Panc1 (cell line): ENCODE data around the gene AGAP1. TPM values are rescaled to one million over a fixed set of nuclear protein-coding genes. Genes with fewer than 3 reads are reported as not detected.

ENCODE experiments used
- ATAC-seq: fragments of 200-7000 bp; cut with Tn5 transposase; 2 replicates; pipeline ENCODE4 v1.9.1; 2020; ENCODE audit warnings: mild to moderate bottlenecking, moderate library complexity
- BruUV-seq: library from RNA; stranded (reverse); fragments of 400-500 nt; replicated peaks from 2 replicates; lab custom pipeline; 2021; lab: Mats Ljungman, UMichigan
- CTCF ChIA-PET: fragments of 300-600 bp; sonication (Branson Sonifier 250); formaldehyde crosslinking; loops from one replicate; lab custom pipeline; 2022; ENCODE audit warnings: antibody characterized with exemption; lab: Charles Lee
- POLR2A ChIA-PET: fragments of 300-600 bp; sonication (Branson Sonifier 250); formaldehyde crosslinking; loops from one replicate; lab custom pipeline; 2022; ENCODE audit warnings: antibody characterized with exemption; lab: Charles Lee
- DNase-seq: peaks from one replicate; pipeline ENCODE4 v3.0.0-alpha.2; 2010; ENCODE audit warnings: low read depth, low spot score
- H3K27ac ChIP-seq: 2 replicates; pipeline ENCODE4 v1.5.1; 2011; ENCODE audit warnings: mild to moderate bottlenecking, low read length, inconsistent platforms
- H3K27me3 ChIP-seq: fragments of 200-500 bp; sonication (Bioruptor generic); 2 replicates; pipeline ENCODE4 v1.6.0; 2014; ENCODE audit warnings: low read length, inconsistent platforms; ENCODE audit not compliant: control insufficient read depth, insufficient read depth
- H3K36me3 ChIP-seq: fragments of 200-500 bp; sonication (Bioruptor generic); 2 replicates; pipeline ENCODE4 v1.5.1; 2014; ENCODE audit warnings: inconsistent platforms, mild to moderate bottlenecking, low read length, moderate library complexity; ENCODE audit not compliant: control insufficient read depth, insufficient read depth
- H3K4me1 ChIP-seq: 2 replicates; pipeline ENCODE4 v1.5.1; 2011; ENCODE audit warnings: inconsistent platforms, mild to moderate bottlenecking, low read length, moderate library complexity; ENCODE audit not compliant: control insufficient read depth, insufficient read depth
- H3K4me3 ChIP-seq, 2 experiments: 2 replicates each; pipeline ENCODE4 v1.5.1; 2011 to 2012; ENCODE audit warnings: low read depth in 2 of 2, low read length in 2 of 2, mild to moderate bottlenecking in 2 of 2, inconsistent platforms in 1 of 2, moderate library complexity in 1 of 2
- H3K9me3 ChIP-seq: fragments of 200-500 bp; sonication (Bioruptor generic); 2 replicates; pipeline ENCODE4 v1.5.1; 2014; ENCODE audit warnings: low read depth, mild to moderate bottlenecking, inconsistent platforms, low read length, moderate library complexity; ENCODE audit not compliant: control insufficient read depth, insufficient read depth
- POLR2AphosphoS5 ChIP-seq: IDR thresholded peaks from 2 replicates; pipeline ENCODE4 v1.6.1; 2012; ENCODE audit warnings: mild to moderate bottlenecking, low read depth, low read length, moderate library complexity
- SIN3A ChIP-seq: IDR thresholded peaks from 2 replicates; pipeline ENCODE4 v1.6.1; 2012; ENCODE audit warnings: low read depth, mild to moderate bottlenecking, low read length, moderate library complexity, borderline replicate concordance; ENCODE audit not compliant: insufficient read depth
- TCF7L2 ChIP-seq: IDR thresholded peaks from 2 replicates; pipeline ENCODE4 v1.6.1; 2011; ENCODE audit warnings: mild to moderate bottlenecking, low read depth, low read length, inconsistent platforms
- in situ Hi-C: cut with HindIII; loops from 2 replicates; pipeline ENCODE4 v1.10.0; 2016; ENCODE audit warnings: low sequenced_read_pairs, low pct_unique_long_range_greater_than_20kb
- intact Hi-C: fragments of 100-400 bp; cut with micrococcal nuclease; formaldehyde crosslinking; loops from one replicate; pipeline ENCODE4 v1.10.0; 2022; ENCODE audit not compliant: unreplicated experiment
- total RNA-seq: library from RNA; stranded (reverse); gene quantifications from one replicate; pipeline ENCODE4 v1.2.1, GENCODE V29; 2021; ENCODE audit not compliant: unreplicated experiment
- TF ChIP-seq, protein P1 (sequence below), 2 experiments: IDR thresholded peaks; 2 replicates each; pipeline ENCODE4 v1.6.1; 2011 to 2012; ENCODE audit warnings: low read depth in 2 of 2, control low read depth in 1 of 2, low read length in 1 of 2, mild to moderate bottlenecking in 1 of 2, moderate library complexity in 1 of 2; ENCODE audit not compliant: insufficient read depth in 1 of 2
- TF ChIP-seq, protein P2 (sequence below): fragments of 450-650 bp; IDR thresholded peaks from 2 replicates; pipeline ENCODE4 v1.5.1; 2017; ENCODE audit warnings: mild to moderate bottlenecking

AGAP1 gene
- total RNA-seq, 1 experiment from 2014 or later: 38.9 TPM

DNA sequence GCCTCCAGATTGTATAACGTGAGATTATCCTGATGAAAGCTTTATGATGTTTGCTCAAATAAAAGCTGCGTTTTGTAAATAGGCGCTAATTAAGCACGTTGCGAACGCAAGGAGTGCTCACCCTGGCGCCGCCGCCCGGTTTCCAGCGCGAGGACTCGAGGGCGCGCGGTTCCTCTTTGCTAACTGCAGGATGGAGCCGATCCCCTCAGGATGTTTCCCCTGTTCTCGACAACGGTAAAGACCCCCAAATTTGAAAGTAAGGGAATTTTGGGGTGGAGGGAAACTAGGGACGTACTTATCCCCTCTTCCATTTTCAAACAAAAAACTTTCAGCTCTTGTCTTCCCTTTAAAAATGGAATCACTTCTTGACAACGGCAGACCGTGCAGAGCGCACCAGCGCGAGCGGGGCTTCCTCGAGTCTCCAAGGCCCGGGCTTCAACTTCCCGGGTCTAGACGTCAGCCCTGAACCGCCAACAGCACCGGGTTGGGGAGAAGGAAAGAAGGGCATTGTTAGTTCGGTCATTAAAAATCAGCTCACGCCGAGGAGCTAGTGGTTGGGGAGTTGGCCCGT is 675.4 kb downstream of the AGAP1 start:
- Histone ChIP-seq H3K4me3 (peak overlapping the region in 1 of 2 experiments; percentile 76; a peak in 2 of 4 replicates), H3K27ac (no peak overlapping the region), H3K4me1 (peaks cover 9% of the 10 kb centered on the region), H3K36me3 (no peaks in the 10 kb centered on the region), H3K27me3 (no peaks in the 10 kb centered on the region), H3K9me3 (no peaks in the 10 kb centered on the region)
- ChIA-PET POLR2A (no interaction called here), CTCF (interaction anchor here (2.7 kb wide), 1 partner anchor 9 kb away, joined by 10 read pairs; no protein-coding TSS in a partner anchor)
- DNase-seq (no peak), ATAC-seq (no peak)
- TSS peak; percentile 62 for BruUV-seq
- in situ Hi-C loops: no loop called here
- TF ChIP-seq, protein P1, sequence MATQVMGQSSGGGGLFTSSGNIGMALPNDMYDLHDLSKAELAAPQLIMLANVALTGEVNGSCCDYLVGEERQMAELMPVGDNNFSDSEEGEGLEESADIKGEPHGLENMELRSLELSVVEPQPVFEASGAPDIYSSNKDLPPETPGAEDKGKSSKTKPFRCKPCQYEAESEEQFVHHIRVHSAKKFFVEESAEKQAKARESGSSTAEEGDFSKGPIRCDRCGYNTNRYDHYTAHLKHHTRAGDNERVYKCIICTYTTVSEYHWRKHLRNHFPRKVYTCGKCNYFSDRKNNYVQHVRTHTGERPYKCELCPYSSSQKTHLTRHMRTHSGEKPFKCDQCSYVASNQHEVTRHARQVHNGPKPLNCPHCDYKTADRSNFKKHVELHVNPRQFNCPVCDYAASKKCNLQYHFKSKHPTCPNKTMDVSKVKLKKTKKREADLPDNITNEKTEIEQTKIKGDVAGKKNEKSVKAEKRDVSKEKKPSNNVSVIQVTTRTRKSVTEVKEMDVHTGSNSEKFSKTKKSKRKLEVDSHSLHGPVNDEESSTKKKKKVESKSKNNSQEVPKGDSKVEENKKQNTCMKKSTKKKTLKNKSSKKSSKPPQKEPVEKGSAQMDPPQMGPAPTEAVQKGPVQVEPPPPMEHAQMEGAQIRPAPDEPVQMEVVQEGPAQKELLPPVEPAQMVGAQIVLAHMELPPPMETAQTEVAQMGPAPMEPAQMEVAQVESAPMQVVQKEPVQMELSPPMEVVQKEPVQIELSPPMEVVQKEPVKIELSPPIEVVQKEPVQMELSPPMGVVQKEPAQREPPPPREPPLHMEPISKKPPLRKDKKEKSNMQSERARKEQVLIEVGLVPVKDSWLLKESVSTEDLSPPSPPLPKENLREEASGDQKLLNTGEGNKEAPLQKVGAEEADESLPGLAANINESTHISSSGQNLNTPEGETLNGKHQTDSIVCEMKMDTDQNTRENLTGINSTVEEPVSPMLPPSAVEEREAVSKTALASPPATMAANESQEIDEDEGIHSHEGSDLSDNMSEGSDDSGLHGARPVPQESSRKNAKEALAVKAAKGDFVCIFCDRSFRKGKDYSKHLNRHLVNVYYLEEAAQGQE (IDR thresholded peaks at IDR 0.05; ENCODE audit: insufficient read depth in 1 of 2, low read depth in 2 of 2, low read length in 1 of 2): no peak
- TF ChIP-seq TCF7L2: no peak
- TF ChIP-seq, protein P2, sequence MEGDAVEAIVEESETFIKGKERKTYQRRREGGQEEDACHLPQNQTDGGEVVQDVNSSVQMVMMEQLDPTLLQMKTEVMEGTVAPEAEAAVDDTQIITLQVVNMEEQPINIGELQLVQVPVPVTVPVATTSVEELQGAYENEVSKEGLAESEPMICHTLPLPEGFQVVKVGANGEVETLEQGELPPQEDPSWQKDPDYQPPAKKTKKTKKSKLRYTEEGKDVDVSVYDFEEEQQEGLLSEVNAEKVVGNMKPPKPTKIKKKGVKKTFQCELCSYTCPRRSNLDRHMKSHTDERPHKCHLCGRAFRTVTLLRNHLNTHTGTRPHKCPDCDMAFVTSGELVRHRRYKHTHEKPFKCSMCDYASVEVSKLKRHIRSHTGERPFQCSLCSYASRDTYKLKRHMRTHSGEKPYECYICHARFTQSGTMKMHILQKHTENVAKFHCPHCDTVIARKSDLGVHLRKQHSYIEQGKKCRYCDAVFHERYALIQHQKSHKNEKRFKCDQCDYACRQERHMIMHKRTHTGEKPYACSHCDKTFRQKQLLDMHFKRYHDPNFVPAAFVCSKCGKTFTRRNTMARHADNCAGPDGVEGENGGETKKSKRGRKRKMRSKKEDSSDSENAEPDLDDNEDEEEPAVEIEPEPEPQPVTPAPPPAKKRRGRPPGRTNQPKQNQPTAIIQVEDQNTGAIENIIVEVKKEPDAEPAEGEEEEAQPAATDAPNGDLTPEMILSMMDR: no peak
- TF ChIP-seq SIN3A: no peak
- no peak for TF ChIP-seq POLR2AphosphoS5
- intact Hi-C loops: no loop called here

DNA sequence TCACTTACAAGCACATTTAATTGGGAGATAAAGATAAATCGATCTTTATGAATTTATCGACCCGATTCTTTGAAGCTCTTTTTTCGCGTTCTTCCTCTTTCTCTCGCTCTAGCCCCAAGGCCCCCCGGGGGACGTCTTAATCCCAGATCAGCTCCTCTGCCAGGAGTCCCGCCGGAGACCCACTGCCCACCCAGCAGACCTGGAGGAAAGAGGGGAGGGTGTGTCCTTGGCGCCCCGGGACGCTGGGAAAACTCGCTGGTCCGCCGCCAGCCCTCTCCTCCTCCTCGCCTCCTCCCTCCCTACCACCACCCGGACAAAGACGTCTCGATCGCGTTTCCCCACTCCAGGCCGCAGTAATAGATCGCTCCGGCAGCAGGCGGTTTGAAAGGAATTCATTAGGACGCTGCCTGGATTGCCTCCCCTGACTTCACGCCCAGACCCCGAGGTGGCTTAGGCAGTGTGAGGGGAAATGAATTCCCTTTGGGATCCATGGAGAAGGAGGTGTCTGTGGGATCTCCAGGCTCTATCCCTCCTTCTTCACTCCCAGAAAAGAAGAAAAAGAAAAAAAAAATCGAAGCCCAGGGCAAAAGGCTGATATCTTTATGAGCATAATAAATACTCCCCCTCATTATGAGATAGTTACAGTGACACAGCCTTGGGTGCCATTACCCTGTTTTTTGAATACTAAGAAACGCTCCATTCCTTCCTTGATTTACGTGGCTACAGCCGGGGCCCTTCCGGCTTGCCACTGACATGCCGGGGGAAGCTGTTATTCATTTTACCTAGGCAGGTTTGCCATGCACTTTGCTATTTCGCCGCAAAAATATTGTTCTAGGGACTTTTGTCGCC is 676.1 kb downstream of the AGAP1 start:
- no peak overlapping the region for H3K27ac ChIP-seq
- intact Hi-C loops: loop anchor here (10.0 kb wide), 1 partner anchor 235 kb away; no protein-coding TSS in a partner anchor
- in situ Hi-C loops: no loop called here
- no peaks in the 10 kb centered on the region for H3K36me3 ChIP-seq
- no peak for DNase-seq
- H3K9me3 ChIP-seq: no peaks in the 10 kb centered on the region
- no peak for ATAC-seq
- ChIA-PET POLR2A (no interaction called here), CTCF (interaction anchor here (2.7 kb wide), 1 partner anchor 8 kb away, joined by 10 read pairs; no protein-coding TSS in a partner anchor)
- H3K4me1 ChIP-seq: peaks cover 14% of the 10 kb centered on the region
- TF ChIP-seq, protein P1 (IDR thresholded peaks at IDR 0.05; ENCODE audit: insufficient read depth in 1 of 2, low read depth in 2 of 2, low read length in 1 of 2): no peak
- H3K4me3 ChIP-seq: no peak overlapping the region
- no peaks in the 10 kb centered on the region for H3K27me3 ChIP-seq
- BruUV-seq: no TSS peak
